ENCODE measurements around the gene ATG16L1. TPM values are rescaled to one million over a fixed set of nuclear protein-coding genes. Genes with fewer than 3 reads are reported as not detected.
"Not testable (repeated sequence)": the region's sequence is repeated elsewhere in the genome, so short reads cannot be mapped to it uniquely, and the experiment has no call there.

The ATG16L1 gene
- total RNA-seq, 4 donors from 2014 or later, result 16.7 to 44.1 (median 33.6) TPM

DNA sequence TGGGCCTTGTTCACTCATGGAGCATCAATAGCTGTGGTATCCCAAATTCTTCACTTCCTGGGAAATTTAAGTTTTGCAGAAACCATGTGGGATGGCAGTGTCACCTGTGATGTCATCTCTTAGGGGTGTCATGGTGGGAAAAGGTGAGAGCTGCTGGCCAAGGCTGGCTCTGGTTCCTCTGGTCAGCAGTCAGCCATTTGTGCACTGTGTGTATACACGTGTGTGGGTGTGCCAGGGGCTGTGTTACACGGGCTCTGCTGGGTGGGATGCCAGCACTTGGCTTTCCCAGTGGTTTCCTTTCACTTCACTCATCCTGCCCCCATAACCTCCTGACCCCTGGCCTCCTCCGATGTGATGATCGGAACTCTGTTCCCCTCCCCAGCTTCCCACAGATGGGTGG, 77.4 kb downstream of the ATG16L1 start:
- Histone ChIP-seq H3K27me3 (no peaks in the 10 kb centered on the region), H3K36me3 (no peaks in the 10 kb centered on the region), H3K9me3 (no peaks in the 10 kb centered on the region), H3K27ac (no peak overlapping the region), H3K4me1 (peaks cover 0 to 7% (median 0%) of the 10 kb centered on the region in 4 donors), H3K4me3 (no peak overlapping the region)
- WGBS, 2 donors, result 54 to 58% methylated on average over 4 of the region's 4 CpGs
- TF ChIP-seq POLR2A (IDR thresholded peaks at IDR 0.05) (no peak), EP300 (IDR thresholded peaks at IDR 0.05) (no peak)
- TF ChIP-seq, protein P1, sequence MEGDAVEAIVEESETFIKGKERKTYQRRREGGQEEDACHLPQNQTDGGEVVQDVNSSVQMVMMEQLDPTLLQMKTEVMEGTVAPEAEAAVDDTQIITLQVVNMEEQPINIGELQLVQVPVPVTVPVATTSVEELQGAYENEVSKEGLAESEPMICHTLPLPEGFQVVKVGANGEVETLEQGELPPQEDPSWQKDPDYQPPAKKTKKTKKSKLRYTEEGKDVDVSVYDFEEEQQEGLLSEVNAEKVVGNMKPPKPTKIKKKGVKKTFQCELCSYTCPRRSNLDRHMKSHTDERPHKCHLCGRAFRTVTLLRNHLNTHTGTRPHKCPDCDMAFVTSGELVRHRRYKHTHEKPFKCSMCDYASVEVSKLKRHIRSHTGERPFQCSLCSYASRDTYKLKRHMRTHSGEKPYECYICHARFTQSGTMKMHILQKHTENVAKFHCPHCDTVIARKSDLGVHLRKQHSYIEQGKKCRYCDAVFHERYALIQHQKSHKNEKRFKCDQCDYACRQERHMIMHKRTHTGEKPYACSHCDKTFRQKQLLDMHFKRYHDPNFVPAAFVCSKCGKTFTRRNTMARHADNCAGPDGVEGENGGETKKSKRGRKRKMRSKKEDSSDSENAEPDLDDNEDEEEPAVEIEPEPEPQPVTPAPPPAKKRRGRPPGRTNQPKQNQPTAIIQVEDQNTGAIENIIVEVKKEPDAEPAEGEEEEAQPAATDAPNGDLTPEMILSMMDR (IDR thresholded peaks at IDR 0.05), result no peak
- DNase-seq (ENCODE audit: low spot score in 2 of 2), result no peak

DNA sequence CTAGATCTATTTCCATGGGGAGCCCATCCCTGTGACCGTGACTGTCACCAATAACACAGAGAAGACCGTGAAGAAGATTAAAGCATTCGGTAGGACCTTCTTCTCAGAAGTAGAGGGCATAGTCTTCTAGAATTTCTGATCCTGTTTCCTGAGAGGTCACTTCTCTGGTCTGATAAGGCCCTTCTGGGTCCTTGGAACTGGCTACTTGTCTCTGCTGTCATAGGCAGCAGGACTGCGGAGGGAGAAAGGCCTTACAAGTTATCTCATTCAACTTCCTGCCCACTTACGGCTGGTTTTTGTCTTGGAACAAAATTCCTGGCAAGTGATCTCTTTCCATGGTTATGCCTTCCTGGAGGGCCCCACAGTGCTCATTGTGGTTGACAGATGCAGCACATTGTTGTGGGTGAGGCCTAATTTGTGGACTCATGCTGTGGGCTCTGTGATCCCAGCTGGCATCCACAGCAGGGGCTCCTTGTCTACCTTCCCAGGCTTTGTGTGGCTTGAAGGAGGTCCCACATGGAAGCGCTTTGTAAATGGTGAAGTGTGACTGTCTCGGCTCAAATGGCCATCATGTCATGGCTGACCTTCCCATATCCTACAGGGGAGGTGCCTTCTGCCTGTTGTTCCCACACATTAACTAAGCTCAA, 78.1 kb downstream of the ATG16L1 start:
- DNase-seq (ENCODE audit: low spot score in 2 of 2), result no peak
- Histone ChIP-seq H3K4me3 (no peak overlapping the region), H3K27ac (no peak overlapping the region), H3K9me3 (no peaks in the 10 kb centered on the region), H3K27me3 (no peaks in the 10 kb centered on the region), H3K36me3 (no peaks in the 10 kb centered on the region), H3K4me1 (peaks cover 0 to 7% (median 0%) of the 10 kb centered on the region in 4 donors)
- TF ChIP-seq POLR2A (IDR thresholded peaks at IDR 0.05) (no peak), EP300 (IDR thresholded peaks at IDR 0.05) (no peak)
- TF ChIP-seq, protein P1 (IDR thresholded peaks at IDR 0.05), result no peak
- 73 to 74% methylated on average over 7 of the region's 7 CpGs for WGBS, 2 donors

DNA sequence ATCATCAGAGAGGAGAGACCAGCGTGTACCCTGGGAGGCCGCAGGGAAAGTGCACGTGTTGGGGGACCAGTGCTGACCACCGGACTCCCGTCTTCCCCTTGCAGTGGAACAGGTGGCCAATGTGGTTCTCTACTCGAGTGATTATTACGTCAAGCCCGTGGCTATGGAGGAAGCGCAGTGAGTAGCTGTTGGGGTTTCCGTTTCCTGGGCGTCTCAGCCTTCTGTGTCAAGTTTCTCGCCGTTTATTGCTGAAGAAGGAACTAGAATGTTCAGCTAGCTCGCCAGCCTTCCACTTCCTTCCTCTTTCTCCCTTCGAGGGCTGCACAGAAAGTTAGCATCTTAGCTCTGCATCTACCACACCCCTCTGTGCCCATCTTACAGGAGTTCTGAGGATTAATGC, 80.1 kb downstream of the ATG16L1 start:
- WGBS, 2 donors, result 76 to 77% methylated on average over 15 of the region's 15 CpGs

DNA sequence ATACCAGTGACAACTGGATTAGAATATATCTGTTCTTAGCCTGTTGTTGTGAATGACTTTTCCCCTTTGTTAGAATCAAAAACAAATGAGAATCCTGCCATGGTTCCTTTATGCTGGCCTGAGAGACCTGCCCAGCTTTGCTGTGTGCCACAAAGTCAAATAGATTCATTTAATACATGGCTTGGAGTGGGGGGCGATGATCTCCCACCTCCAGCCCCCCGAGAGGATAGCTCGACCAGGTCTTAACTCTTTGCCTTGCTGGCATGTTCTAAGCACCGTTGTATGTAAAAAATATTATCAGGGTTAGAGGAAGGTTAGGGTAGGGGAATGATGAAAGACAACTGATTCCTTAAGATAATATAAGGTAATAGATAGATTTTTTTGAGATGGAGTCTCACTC, 80.7 kb downstream of the ATG16L1 start:
- Histone ChIP-seq H3K27ac (peak overlapping the region in 3 of 4 donors; percentile 64 to 73 (median 70)), H3K4me3 (no peak overlapping the region), H3K27me3 (no peaks in the 10 kb centered on the region), H3K4me1 (peaks cover 0 to 7% (median 0%) of the 10 kb centered on the region in 4 donors), H3K36me3 (no peaks in the 10 kb centered on the region), H3K9me3 (no peaks in the 10 kb centered on the region)
- no peak for DNase-seq (ENCODE audit: low spot score in 2 of 2)
- 81% methylated on average over 4 of the region's 4 CpGs for WGBS, 2 donors
- TF ChIP-seq POLR2A (IDR thresholded peaks at IDR 0.05), result no peak
- TF ChIP-seq, protein P1 (IDR thresholded peaks at IDR 0.05), result no peak
- TF ChIP-seq EP300 (IDR thresholded peaks at IDR 0.05), result no peak

More for the DNA sequence above, 80.1 kb downstream of the ATG16L1 start:
- Histone ChIP-seq H3K27me3 (no peaks in the 10 kb centered on the region), H3K4me3 (no peak overlapping the region), H3K36me3 (no peaks in the 10 kb centered on the region), H3K9me3 (no peaks in the 10 kb centered on the region), H3K27ac (peak overlapping the region in 2 of 4 donors; percentile 45 to 70), H3K4me1 (peaks cover 0 to 7% (median 0%) of the 10 kb centered on the region in 4 donors)
- TF ChIP-seq, protein P1 (IDR thresholded peaks at IDR 0.05), result no peak
- TF ChIP-seq EP300 (IDR thresholded peaks at IDR 0.05) (peak; percentile 82 to 88), POLR2A (IDR thresholded peaks at IDR 0.05) (peak in 1 of 2 donors; percentile 5)
- peak; percentile 16 to 61 for DNase-seq (ENCODE audit: low spot score in 2 of 2)

DNA sequence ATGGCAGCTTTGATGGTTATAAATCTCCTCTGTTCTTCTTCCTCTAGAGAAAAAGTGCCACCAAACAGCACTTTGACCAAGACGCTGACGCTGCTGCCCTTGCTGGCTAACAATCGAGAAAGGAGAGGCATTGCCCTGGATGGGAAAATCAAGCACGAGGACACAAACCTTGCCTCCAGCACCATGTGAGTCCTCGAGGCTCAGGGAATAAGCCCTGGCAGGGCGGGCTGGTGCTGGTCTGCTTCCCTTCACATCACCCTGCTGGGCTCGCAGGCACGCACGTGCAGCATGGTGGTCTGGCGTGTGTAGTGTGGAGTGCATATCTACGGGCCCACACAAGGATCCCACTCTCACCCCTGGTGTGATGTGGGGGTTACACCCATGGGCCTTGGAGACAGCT, 83.4 kb downstream of the ATG16L1 start:
- no peaks in the 10 kb centered on the region for H3K27me3 ChIP-seq
- no peak overlapping the region for H3K27ac ChIP-seq
- H3K36me3 ChIP-seq, result no peaks in the 10 kb centered on the region
- WGBS, 2 donors, result 87 to 89% methylated on average over 11 of the region's 11 CpGs
- H3K4me3 ChIP-seq, result no peak overlapping the region
- no peaks in the 10 kb centered on the region for H3K9me3 ChIP-seq
- H3K4me1 ChIP-seq, result peaks cover 0 to 7% (median 0%) of the 10 kb centered on the region in 4 donors
- DNase-seq (ENCODE audit: low spot score in 2 of 2), result no peak
- TF ChIP-seq EP300 (IDR thresholded peaks at IDR 0.05) (no peak), POLR2A (IDR thresholded peaks at IDR 0.05) (no peak)
- TF ChIP-seq, protein P1 (IDR thresholded peaks at IDR 0.05), result no peak

DNA sequence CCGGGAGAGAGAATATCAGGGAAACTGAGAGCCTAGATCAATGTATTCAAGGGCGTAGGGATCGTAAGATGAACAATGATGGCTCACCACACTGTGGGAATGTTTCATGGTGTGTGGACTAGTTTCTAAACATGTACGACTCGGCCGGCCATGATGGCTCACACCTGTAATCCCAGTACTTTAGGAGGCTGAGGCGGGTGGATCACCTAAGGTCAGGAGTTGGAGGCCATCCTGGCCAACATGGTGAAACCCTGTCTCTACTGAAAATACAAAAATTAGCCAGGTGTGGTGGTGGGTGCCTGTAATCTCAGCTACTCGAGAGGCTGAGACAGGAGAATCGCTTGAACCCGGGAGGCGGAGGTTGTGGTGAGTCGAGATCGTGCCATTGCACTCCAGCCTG, 84.6 kb downstream of the ATG16L1 start:
- H3K36me3 ChIP-seq; H3K9me3 ChIP-seq; H3K27me3 ChIP-seq; H3K4me3 ChIP-seq; H3K27ac ChIP-seq; DNase-seq (ENCODE audit: low spot score in 2 of 2); H3K4me1 ChIP-seq: not testable (repeated sequence)
- WGBS, 2 donors, result 92 to 94% methylated on average over 13 of the region's 13 CpGs
